Hippocampal formation (tissue), 2 donors: ENCODE results near the gene UBN2.
"Not testable (repeated sequence)": the region's sequence is repeated elsewhere in the genome, so short reads cannot be mapped to it uniquely, and the experiment has no call there.

ENCODE experiments used
- DNase-seq, 2 donors: peaks; one replicate each; lab custom pipeline; 2025; lab: John Stamatoyannopoulos, UW

Gene UBN2

DNA sequence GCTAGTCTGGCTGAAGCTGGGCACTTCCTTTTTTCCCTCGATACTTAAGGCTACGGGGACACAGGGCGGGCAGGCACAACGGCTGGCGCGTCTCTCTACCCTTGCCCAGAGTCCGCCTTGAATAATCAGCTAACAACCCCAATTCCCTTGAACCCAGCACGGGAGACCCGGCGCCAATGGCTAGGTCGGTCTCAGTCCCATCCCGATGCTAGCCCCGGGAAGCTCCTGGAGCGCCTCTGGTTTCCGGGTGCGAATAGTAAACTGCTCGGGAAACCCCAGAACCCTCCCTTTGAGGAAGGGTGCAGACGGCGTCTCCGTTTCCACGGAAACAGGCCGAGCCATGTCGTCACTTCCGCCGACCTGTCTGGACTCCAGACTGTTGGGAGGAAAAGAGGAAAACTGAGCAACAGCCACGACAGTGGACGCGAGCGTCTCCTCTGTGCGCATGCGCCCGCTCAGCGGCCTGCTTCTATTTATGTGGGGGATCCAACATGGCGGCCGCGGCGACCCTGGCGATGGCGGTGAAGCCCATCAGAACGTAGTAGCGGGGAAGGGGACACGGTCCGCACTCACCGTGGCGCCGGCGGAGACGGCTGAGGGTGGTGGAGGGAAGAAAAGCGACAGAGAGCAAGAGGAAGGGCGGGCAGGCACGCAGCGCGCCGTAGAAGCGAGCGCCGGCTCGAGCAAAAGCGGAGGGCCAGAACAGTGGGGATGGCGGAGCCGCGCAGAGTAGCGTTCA lies at the start of gene UBN2:
UBN2 (plus strand) TSS at position 464 of the 739 bp plus-strand sequence; CDS start at position 712, 248 bp downstream.
- DNase-seq, result peak; percentile 95 to 96

DNA sequence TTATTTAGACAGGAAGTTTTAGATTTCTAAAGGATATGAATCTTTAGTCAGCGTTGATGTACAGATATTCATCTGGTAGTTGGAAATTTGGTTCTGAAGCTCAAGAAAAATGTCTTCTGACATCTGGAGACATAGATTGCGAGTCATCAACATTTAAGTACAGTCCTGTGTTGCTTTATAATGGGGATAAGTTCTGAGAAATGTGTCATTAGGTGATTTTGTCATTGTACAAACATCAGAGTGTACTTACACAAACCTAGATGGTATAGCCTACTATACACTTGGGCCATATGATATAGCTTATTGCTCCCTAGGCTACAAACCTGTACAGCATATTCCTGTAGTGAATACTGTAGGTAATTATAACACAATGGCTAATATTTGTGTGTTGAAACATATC lies 49.6 kb upstream of the UBN2 start:
- DNase-seq, result no peak

DNA sequence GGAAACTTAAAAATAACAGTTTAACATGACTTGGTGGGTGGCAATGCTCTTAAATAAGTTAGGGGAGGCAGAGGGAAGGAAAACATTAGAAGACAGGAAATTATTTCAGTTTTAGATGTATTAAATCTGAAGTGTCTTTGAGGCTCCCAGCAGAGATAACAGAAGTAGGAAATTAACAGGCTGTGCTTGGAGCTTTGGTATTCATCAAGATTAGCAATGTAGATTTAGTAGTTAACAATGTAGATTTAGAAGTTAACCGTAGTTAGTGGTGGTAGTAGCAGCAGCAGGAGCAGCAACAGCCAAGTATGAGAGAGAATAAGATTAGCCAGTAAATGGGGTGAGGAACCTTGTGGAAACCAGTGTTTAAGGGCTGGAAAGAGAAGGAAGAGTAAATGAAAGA lies 48.7 kb upstream of the UBN2 start:
- DNase-seq, result no peak

DNA sequence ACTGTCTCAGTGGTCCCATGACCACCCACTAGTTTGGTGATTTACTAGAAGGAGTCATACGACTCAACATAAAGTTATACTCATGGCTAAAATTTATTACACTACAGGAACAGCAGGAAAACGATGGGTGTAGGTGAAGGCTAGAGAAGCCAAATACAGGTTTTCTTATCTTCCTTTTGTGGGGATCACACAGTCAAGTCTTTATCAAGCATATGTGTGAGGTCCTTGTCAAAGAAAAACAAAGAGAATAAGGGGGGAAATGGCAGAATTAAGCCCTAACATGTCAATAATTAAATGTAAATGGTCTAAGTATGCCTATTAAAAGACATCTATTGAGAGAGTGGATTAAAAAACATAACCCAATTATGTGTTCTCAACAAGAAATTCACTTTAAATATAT lies 47.8 kb upstream of the UBN2 start:
- DNase-seq, result no peak

DNA sequence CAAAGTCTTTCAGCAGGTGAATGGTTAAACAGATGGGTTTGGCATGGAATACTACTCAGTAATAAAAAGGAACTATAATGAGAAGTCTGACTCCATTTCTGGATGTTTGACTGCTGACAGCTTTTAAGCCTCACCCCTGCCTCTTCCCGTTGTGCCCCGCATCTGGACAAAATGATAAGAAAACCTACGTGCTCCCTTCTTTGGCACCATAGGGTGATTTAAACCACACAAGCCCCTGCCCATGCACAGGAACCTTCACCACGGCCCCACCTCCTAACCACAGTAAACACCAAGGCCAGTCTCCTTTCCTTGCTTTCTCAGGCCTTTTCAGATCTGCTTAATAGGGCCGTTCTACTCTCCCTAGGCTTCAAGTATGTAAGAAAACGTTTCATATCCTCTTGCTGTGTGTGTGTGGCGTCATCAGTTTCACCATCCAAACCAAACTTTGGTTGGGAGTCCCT lies 47.1 kb upstream of the UBN2 start:
- DNase-seq, result no peak

DNA sequence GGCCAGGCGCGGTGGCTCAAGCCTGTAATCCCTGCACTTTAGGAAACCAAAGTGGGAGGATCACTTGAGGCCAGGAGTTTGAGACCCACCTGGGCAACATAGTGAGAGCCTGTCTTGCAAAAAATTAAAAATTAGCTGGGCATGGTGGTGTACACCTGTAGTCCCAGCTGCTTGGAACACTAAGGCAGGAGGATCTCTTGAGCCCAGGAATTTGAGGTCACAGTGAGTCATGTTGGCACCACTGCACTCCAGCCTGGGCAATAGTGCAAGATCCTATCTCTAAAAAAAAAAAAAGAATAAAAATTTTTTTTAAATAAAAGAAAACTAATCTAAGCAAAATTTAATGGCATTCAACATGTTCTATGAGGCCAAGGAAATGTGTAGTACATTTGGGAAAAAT lies 44.9 kb upstream of the UBN2 start:
- no peak for DNase-seq

DNA sequence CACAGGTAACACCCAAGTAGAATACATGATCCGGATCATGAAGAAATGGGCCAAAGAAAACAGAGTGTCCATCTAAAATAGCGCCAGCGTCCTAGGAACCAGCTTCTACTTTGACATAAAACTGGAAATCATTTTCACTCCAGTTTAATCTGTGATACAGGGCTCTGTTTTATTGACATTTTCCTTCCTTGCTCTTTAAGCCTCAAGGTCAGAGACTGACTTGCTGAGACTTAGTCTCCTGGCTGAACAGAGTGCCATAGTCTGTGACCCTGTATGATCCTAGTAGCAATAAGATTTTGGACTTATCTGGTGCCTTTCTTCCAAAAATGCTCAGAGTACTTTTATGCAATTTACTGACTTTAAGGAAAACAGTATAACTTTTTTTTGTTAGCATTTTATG lies 41.7 kb upstream of the UBN2 start:
- DNase-seq, result no peak

DNA sequence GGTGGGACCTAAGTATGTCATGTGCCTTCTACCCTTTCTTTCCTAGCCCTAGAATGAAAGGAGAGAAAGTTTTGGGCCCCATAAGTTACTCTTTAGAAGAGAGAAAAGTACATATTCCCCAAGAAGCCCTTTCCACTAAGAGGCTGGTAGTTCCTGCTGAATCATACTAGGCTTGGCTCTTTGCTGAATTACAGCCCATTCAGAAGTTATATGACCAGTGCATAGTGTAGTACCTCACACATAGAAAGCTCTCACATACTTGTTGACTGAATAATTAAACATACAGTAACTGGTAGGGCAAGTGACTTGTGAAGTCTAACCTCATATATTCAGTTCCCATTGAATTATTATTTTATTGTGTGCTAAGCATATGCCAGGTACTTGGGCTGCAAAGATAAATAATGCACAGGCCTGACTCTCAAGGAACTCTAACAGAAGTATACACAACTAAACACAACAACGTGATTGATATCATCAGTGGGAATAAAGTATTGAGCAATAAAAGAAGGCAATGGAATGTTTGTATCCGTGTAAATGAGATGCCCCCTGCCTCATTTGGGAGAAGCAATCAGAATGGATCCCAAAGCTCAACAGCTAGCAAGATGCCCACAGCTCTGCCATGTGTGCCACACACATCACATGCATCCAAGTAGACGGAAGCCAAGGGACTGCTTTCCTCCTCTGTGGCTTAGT lies 38.9 kb upstream of the UBN2 start:
- DNase-seq, result no peak

DNA sequence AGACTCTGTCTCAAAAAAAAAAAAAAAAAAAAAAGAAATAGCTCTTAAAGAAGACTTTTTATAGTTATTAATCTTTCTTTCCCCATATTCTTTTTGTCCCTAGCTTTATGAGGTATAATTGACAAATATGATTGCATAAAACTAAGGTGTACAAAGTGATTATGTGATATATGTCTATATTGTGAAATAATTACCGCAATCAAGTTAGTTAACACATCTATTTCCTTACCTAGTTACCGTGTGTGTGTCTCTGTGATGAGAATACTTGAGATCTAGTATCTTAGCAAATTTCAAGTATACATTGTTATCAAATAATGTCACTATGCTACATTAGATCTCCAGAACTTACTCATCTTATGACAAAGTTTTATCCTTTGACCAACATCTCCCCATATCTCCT lies 30.7 kb upstream of the UBN2 start:
- no peak for DNase-seq

DNA sequence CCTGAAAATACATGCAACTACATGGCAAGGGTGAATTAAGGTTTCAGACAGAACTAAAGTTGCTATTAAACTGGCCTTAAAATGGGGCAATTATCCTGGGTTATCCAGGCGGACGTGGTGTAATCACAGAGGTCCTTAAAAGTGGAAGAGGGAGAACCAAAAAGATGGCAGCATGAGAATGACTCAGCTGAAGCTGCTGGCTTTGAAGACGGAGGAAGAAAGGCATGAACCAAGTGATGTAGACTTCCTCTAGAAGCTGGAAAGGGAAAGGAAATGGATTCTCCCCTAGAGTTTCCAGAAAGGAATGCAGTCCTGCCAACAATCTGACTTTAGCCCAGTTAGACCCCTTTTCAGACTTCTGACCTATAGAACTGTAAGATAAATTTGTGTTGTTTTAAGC lies 27.0 kb upstream of the UBN2 start:
- DNase-seq, result no peak

DNA sequence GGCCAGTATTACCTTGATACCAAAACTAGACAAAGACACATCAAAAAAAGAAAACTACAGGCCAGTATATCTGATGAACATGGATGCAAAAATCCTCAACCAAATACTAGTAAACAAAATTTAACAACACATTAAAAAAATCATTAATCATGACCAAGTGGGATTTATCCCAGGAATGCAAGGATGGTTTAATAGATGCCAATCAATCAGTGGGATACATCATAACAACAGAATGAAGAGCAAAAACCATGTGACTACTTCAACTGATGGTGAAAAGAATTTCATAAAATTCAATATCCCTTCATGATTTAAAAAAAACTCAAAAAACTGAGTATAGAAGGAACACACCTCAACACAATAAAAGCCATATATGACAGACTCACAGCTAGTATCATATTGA lies 25.2 kb upstream of the UBN2 start:
- DNase-seq, result no peak

DNA sequence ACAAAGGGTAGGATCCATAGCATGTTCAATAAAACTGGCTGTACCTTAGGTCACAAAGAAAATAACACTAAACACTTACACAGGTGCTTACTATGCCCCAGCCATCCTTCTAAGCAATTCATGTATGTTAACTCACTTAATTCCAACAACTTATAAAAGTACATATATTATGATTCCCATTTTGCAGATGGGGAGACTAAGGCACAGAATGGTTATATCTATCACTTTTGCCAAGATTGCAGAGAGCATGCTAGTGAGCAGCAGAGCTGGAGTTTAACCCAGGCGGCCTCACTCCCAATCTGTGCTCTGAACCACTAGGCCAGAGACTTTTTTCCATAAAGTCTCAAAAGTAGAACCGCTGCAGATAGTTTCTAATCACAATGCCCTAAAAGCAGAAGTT lies 18.9 kb upstream of the UBN2 start:
- no peak for DNase-seq

DNA sequence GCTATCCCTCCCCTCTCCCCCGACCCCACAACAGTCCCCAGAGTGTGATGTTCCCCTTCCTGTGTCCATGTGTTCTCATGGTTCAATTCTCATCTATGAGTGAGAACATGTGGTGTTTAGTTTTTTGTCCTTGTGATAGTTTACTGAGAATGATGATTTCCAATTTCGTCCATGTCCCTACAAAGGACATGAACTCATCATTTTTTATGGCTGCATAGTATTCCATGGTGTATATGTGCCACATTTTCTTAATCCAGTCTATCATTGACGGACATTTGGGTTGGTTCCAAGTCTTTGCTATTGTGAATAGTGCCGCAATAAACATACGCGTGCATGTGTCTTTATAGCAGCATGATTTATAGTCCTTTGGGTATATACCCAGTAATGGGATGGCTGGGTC lies 17.5 kb upstream of the UBN2 start:
- not testable (repeated sequence) for DNase-seq

DNA sequence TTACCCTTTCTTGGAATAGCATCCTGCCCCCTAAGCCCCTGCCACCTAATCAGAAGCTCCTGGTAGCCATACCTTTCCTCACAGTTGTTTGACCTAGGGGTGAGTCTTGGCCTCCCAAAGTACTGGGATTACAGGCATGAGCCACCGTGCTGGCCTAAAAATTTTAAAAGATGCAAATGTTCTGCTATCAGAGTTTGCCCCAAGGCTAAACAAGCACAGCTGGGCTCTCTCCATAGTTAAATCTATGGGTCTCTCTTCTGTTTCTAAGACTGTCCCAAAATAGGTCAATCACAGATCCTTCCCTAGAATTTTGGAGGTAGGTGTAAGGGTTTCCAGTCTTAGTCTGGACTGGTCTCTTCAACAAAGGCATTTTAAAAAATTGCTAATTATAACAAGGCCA lies 12.9 kb upstream of the UBN2 start:
- DNase-seq, result no peak

DNA sequence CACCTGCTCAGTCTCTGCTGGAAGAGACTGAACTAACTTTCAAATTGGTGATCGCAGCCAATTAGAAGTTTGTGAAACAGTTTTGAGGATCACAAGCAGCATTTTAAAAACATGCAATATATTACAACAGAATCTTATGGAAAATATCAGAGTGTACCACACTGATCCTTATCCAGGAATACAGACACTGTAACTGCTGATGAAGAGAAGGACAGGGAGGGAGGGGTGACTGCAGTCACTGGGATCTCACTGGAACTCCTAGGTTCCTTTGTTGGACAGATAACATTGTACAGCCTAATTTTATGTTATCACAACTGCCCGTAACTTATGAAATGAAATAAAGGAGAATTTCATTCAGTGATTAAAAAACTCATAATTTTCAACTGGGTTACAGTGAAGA lies 6.8 kb upstream of the UBN2 start:
- no peak for DNase-seq

DNA sequence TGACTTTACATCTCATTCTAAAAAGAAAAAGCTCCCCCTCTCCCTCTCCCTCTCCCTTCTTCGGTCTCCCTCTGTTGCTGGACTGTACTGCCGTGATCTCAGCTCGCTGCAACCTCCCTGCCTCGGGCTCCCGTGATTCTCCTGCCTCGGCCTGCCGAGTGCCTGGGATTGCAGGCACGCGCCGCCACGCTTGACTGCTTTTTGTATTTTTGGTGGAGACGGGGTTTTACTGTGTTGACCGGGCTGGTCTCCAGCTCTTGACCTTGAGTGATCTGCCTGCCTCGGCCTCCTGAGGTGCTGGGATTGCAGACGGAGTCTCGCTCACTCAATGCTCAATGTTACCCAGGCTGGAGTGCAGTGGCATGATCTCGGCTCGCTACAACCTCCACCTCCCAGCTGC lies 6.2 kb upstream of the UBN2 start:
- DNase-seq, result not testable (repeated sequence)

DNA sequence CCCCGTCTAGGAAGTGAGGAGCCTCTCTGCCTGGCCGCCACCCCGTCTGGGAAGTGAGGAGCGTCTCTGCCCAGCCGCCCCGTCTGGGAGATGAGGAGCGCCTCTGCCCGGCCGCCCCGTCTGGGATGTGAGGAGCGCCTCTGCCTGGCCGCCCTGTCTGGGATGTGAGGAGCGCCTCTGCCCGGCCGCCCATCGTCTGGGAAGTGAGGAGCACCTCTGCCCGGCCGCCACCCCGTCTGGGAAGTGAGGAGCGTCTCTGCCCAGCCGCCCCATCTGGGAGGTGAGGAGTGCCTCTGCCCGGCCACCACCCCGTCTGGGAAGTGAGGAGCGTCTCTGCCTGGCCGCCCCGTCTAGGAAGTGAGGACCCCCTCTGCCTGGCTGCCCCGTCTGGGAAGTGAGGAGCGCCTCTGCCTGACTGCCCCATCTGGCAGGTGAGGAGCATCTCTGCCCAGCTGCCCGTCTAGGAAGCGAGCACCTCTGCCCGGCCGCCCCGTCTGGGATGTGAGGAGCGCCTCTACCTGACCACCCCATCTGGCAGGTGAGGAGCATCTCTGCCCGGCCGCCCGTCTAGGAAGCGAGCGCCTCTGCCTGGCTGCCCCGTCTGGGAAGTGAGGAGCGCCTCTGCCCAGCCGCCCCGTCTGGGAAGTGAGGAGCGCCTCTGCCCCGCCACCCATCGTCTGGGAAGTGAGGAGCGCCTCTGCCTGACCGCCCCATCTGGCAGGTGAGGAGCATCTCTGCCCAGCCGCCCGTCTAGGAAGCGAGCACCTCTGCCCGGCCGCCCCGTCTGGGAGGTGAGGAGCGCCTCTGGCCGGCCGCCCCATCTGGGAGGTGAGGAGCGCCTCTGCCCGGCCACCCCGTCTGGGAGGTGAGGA lies 5.5 kb upstream of the UBN2 start:
- not testable (repeated sequence) for DNase-seq

DNA sequence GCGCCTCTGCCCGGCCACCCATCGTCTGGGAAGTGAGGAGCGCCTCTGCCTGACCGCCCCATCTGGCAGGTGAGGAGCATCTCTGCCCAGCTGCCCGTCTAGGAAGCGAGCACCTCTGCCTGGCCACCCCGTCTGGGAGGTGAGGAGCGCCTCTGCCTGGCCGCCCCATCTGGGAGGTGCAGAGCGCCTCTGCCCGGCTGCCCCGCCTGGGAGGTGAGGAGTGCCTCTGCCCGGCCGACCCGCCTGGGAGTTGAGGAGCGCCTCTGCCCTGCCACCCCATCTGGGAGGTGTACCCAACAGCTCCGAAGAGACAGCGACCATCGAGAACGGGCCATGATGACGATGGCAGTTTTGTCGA lies 4.9 kb upstream of the UBN2 start:
- DNase-seq, result not testable (repeated sequence)

DNA sequence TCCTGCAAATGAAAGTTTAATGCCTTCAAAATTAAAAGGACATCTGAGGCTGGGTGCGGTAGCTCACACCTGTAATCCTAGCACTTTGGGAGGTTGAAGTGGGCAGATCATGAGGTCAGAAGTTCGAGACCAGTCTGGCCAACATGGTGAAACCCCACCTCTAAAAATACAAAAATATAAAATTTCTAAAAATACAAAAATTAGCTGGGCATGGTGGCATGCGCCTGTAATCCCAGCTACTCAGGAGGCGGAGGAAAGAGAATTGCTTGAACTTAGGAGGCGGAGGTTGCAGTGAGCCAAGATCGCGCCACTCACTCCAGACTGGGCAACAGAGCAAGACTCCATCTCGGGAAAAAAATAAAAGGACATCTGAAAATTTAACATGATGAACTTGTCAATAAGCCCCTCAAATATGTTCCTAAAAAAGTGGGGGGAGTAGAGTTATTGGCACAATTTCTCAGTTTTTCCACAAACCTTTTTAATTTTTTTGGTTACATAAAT lies 4.0 kb upstream of the UBN2 start:
- not testable (repeated sequence) for DNase-seq

DNA sequence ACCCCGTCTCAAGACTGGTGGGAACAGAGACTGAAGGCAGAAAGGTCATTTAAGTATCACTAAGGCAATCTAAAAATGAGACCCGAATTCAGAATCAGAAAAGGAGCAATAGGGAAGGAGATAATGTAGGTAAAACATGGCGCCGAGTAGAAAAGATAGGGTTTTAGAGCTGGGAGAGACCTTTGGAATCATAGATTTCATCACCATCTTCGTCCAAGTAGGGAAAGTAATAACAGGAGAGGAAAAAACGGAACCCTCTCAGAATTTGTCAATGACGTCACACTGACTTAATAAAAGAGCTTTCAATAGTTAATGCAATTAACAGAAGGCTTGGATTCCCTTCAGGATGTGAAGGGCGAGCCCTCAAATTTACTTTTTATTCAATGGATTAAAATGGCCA lies 1.0 kb upstream of the UBN2 start:
- no peak for DNase-seq

DNA sequence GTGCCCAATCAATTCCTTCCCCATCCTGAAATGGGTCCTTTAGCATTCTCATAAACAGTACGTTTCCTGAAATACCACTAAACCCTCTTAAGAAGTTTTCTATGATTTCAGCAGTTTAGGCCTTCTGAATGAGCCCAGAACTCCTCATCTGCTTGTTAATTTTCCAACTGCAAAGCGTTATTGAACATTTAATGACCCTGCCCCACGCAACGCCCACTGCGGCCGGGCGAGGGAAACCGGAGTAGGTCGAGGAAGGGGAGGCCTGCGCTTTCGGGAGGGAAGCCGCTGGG lies 608 bp upstream of the UBN2 start:
- no peak for DNase-seq

DNA sequence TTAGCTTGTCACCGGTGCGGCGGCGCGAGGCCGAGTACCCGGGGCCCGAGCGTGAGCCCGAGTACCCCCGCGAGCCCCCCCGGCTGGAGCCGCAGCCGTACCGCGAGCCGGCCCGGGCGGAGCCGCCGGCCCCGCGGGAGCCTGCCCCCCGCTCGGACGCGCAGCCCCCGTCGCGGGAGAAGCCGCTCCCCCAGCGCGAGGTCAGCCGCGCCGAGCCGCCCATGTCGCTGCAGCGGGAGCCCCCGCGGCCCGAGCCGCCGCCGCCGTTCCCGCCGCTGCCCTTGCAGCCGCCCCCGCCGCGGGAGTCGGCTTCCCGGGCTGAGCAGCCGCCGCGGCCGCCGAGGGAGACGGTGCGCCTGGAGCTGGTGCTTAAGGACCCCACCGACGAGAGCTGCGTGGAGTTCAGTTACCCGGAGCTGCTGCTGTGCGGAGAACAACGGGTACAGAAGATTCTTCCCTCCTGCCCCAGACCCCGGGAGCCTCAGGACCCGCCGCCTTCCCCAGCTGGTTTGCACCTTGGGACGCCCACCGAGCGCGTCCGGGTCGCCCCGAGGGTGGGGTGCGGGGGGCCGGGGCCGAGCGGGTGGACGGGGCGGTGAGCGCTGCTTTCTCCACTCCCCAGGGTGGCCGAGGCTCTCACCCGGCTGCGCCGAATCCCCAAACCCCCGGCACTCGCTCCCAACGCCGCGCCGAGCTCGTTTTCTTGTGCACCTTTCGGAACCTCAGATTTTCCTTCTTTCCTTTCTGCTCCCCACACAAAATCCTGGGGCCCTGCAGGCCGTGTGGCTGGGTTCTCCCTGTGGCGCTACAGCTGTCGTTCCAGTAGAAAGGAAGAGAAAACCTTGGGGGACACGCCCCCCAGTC lies 708 bp downstream of the UBN2 start:
- DNase-seq, result peak in 1 of 2 donors; percentile 39
